SHP77 (cell line): ENCODE measurements around the gene RFLNA.

Experiments
- DNase-seq, 2 experiments: peaks; one replicate each; lab custom pipeline; 2025; lab: John Stamatoyannopoulos, UW

RFLNA gene

DNA sequence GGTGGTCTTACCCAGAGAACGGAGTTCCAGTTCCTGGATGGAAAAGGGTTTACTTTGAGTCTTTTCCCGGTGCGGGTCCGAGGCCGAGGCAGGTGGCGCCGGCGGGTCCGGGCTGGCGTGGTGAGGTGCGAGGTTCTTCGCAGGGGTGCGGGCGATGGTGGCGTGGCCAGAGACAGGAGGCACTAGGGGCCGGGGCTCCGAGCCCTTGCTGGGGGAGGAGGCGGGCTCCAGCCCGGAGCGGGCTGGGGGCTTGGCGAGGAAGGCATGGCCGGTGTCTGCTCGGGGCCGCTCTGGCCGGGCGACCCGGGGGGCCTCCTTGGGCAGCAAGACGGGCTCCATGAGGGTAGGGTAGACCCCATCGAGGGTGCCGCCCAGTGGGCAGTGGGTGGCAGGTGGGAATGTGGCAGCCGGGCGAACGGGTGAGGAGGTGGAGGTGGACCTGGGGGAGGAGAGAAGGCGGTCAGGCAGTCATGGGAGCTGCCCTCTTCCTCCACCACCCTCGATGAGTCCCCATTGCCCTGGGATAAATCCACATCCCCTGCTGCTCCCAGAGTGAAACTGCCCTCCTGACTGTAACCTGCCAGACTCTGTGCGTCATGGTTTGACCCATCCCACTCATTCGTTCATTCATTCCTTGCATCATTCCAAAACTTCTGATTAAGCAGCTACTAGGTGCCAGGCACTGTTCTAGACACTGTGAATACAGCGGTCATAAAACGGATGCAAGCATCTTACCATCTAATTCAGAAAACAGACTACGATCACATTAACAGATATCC lies 42.0 kb downstream of the RFLNA start:
- no peak for DNase-seq

DNA sequence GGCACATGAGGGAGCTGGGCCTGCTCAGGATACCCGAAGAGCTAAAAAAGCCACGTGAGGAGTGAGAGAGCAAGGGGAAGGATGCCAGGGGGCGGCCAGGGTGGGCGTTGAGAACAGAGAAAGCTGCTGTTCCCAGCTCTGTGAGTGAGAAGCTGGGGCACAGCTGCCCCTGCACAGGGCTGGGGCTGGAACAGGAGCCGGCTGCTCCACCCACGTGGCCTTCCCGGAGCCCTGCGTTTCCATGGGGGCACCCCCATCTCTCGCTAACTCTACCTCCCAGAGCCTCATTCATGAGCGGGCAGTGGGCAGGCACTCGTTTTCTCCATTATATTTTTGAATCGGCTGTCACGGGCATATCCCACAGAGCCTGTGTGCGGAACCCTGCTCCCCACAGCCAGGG lies 42.7 kb downstream of the RFLNA start:
- DNase-seq, result no peak

DNA sequence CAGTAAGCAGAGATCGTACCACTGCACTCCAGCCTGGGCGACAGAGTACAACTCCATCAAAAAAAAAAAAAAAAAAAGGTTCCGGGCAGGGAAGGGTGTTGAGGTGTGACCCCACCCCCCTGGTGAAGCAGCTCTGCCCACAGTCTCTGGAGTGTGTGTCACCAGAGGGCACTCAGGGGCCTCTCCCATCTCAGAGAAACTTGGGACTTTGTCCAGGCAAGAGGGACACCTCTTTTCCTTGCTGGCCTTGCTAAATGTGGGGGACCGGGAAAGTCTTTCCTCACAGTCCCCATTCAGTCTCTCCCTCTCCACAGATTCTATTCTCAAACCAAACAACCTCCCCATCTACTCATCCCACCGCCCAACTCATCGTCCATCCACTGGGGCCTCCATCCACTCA lies 43.6 kb downstream of the RFLNA start:
- DNase-seq, result no peak

DNA sequence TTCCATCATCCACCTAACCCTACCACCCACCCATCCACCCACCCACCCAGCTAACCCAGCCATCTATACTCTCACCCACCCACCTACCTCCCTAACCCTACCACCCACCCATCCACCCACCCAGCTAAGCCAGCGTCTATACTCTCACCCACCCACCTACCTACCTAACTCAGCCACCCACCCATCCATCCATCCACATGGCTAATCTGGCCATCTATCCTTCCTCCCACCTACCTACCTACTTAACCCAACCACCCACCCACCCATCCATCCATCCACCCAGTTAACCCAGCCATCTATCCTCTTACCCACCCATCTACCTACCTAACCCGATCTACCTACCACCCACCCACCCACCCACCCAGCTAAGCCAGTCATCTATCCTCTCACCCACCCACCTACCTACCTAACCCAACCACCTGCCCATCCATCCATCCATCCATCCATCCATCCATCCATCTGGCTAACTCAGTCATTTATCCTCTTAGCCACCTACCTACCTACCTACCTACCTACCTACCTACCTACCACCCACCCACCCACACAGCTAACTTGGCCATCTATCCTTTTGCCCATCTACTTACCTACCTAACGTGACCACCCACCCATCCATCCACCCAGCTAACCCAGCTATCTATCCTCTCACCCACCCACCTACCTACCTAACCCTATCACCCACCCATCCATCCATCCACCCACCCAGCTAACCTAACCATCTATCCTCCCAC lies 44.1 kb downstream of the RFLNA start:
- no peak for DNase-seq

DNA sequence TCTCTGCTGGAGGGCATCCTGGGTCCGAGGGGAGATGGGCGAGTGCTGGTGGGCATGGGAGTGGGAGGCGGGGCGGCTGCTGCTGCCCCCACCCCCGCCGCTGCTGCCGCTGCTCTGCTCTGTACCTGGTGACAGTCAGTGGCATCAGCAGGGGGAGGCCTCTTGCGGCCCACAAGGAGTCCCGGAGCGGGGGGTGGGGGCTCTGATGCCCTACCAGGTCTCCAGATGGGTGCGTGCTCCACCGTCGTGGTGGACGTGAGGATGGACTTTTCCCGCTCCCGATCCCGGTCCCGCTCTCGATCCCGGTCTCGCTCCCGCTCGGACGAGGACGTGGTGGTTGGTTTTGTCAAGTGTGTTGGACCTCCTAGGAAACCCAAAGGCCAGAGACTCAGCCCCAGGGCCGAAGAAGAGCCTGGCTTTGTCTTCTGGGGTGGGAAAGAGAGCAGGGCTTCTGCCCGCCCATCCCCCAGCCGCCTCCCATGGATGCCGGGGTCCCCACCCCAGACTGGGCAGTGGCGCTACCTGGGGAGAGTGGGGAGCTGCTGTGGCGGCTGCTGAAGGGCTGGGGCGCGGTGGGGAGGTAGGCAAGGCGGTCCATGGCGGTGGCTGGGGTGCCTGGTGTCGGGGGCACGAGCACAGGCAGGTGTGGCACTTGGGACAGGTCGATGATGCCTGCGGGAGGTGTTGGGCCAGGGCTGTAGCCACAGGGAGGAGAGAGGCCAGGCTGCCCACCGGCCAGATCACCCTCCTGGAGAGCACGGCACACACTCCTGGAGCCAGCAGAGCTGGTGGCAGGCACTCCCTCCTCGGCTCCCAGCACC lies 45.4 kb downstream of the RFLNA start:
- DNase-seq, result no peak

DNA sequence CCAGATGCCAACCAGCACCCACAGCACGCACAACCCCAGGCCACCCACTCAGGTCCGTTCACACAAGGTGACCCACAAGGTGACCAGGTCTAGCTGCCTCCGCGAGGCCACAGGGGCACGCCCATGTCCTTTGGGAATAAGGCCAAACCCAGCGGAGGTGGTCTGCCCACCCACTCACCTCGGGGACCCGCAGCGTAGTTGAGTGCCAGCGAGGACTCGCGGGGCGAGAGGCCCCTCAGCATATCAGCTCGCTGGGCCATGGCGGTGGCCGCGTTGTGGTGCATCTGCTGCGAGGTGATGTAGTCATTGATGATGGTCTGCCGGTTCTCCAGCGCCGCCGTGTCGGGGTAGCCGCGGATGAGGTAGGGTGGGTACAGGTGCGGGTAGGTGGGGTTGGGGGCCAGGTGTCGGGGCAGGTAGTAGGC lies 46.8 kb downstream of the RFLNA start:
- no peak for DNase-seq

DNA sequence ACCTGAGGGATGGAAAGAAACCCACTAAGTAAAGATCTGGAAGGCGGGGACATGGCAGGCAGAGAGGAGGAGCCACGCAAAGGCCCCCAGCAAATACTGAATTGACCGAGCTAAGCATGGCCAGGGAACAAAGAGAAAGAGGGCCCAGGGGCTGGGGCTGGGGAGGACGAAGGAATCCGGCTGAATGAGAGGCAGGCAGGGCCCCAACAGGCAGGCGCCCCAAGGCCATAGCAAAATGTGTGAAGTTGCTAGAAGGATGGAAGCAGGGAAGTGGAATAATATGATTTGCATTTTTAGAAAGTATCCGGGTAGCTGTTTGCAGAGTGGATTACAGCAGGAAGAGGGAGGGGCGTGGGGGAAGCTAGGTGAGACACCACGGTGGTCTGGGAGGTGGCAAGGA lies 49.1 kb downstream of the RFLNA start:
- DNase-seq, result no peak

DNA sequence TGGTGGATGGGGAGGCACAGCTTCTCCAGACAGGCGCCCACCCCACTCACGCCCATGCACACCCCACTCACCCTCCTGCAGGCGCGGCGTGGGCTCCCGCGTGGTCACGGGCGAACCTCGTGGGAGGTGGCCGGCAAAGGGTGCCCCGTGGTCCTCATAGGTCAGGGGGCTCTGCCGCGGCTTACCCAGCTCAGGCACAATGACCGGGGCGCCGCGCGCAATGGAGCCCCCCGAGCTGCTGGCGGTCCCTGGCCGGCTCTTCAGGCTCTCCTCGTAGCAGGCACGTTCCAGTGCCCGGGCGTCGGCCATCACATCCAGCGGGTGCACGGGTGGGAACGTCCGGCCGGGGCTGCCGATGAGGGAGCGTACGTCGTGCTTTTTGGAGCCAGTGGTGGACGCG lies 49.6 kb downstream of the RFLNA start:
- DNase-seq, result no peak

DNA sequence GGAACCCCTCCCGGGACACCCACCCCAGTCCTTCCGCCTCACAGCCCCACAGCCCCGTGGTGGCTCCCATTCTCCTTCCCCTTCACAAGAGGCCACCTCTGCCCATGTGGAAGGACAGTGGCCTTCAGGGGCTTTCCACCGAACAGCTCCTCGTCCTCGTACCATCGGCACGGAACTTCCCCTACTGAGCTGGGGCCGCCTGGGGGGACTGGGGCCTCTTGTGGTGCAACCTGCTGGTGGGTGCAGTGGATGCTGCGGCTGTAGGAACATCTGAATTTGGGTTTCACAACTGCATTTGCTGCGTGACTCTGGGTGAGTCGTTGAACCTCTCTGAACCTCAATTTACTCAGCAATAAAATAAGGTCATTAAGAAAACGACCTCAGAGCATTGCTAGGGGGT lies 50.9 kb downstream of the RFLNA start:
- no peak for DNase-seq

DNA sequence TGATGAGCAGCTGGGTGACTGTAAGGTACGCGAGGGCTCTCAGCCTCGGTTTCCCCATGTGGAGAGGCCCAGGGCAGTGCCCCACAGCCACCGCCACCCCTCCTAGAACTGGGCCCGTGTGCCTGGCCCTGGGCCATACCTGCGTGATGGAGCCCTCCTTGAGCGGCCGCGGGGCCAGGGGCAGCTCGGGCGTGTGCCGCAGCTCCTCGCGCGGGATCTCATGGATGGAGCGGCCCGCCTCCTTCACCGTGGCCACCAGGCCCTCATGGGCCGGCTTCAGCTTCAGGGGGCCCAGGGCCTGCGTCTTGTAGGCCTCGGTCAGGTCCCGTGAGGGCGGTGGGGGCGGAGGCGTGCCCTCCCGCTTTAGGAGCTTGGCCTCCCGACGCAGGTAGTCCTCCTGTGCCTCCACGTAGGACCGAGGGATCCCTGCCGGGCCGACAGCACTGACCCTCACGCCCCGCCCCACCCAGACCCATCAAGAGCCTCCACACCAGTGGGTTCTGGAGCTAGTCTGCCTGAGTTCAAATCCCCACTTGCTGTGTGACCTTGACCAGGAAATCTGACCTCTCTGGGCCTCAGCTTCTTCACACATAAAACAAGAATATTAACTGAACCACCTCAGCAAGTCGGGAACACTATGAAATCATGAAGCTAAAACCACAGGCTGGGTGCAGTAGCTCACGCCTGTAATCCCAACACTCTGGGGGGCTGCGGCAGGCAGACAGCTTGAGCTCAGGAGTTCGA lies 51.7 kb downstream of the RFLNA start:
- DNase-seq, result no peak

DNA sequence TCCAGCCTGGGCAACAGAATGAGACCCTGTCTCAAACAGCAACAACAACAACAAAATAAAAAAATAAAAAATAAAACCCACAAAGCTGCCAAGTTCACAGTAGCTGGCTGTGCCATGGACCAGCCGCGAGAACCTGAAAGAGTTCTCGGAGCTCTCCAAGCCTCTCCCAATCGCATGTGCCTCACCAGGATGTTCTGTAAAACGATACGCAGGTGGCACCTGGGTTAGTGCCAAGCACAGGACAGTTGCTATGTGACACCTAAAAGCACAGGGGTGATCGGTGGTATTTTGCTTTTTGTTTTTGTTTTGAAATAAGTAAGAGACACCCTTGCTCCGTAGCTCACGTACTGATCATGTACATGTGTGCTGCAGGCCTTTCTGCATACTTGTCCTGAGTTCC lies 52.4 kb downstream of the RFLNA start:
- DNase-seq, result no peak

DNA sequence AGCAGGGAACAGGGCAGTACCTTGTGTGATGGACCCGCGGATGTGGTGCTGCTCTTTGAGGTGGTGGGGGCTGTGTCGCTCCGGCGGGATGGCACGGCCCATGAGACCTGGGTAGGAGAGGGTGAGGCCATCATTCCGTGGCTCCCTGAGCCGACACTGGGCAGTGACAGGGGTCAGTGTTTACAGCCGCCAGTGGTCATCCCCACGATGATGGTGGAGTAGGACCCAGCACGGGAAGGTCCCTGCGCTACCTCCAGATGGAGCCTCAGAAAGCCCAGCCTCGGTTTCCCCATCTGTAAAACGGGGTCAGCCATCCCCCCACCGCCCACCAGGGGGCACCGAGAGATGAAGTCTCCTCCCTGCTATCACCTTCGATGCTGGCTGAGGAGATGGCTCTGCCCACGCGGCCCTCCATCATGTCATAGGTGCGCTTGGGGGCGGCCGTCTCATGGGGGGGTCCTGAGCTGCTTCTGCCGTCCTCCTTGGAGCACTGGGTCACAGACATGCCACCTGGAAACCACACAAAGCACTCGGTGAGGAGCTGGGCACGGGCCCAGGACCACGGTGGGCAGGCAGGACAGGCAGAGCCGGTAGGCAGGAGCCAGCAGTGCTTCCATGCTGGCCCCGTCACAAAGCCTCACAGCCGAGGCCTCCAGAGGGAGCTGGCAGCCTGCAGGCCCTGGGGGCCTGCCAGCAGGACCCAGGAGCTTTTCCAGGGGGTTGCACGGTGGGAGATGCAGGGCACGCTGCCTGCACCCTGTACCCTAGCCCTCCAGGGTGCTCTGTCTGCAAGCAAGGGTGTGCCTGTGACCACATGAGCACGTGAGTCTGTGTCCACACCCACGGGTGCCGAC lies 53.1 kb downstream of the RFLNA start:
- DNase-seq, result no peak

DNA sequence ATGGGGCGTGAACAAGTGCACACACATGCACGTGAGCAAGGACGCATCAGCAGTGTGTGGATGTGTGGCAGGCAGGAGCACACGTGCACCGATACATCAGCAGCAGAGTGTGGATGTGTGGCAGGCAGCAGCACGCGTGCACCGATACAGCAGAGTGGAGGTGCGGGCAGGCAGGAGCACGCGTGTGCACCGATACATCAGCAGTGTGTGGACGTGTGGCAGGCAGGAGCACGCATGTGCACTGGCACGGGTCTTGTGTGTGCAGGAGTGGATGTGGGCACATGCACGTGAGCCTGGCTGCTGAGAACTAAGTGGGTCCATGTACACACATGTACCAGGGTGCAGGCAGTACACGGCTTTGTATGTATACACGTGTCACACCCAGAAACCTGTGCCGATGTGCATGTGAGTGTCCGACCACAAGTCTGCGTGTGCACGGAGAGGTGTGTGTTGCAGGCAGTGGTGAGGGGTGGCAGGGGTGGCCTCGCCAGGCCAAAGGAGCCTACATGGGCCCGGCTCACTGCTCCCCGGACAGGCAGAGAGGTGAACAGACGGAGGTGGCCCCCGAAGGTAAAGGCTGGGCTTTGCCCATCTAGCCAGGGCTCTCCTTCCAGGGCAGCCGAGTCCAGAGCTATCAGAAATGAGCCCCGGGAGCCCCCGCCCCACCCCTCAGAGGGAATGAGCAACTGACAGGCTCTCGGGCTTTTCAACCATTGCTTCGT lies 53.9 kb downstream of the RFLNA start:
- DNase-seq, result no peak

DNA sequence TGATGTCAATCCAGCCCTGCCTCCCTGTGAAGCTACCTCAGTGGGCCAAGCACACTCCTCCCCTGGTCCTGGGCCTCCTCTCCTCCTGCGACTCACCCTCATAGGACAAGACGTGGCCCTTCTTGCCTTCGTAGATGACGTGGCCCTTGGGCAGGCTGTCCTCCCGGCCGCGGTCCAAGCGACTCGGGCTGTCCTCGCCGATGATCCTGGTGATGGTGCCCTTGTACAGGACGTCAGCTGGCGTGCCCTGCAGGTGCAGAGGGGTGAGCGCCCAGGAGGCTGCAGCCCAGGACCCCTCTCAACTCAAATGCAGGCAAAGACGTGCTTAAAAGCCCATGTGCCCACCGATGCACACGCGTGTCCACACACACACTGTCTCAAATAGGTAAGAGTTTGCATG lies 55.6 kb downstream of the RFLNA start:
- no peak for DNase-seq

DNA sequence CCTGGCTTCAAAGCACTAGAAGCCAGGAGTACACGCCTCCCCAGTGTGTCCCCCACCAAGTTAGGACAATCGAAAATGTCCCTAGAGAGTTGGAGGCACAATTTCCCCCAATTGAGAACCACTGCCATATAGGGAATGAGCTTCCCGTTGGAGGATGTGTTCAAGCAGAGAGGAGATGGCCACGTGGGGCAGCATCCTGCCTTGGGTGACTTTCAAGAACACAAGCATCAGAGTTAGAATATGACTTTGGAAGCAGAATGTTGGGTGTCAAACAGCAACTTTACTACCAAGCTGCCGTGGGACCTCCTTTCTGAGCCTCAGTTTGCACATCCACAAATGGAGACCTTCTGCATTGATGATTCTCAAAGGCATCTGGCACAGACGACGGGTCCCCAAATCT lies 56.5 kb downstream of the RFLNA start:
- DNase-seq, result no peak

DNA sequence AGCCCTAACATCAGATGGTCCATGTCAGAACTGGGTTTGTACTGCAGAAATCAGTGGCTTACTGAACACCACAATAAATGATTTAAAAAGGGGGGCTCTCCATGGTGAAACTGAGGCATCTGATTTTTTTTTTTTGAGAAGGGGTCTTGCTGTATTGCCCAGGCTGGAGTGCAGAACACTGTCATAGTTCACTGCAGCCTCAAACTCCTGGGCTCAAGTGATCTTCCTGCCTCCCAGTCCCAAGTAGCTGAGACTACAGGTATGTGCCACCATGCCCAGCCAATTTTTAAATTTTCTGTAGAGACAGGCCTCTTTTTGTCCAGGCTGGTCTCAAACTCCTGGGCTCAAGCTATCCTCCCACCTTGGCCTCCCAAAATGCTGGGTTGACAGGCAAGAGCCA lies 57.4 kb downstream of the RFLNA start:
- no peak for DNase-seq

DNA sequence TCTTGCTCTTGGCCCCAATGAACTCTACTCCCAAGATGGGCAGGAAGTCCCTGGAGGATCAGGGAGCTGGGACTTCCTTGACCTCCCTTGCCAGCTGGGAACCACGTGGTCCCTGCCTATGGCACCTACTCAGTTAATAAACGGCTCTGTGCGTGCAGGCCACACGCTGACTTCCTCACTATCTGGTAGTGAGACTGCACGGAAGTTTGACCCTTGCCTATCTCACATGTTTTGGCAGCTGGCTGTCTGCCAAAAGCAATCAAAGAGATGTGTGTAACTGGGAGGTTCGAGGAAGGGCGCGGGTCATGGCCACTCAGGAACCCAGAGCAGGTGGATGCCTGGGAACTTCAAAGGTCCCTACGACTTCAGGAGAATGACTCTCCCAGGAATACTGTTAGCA lies 57.9 kb downstream of the RFLNA start:
- DNase-seq, result peak in 1 of 2 experiments; percentile 7

DNA sequence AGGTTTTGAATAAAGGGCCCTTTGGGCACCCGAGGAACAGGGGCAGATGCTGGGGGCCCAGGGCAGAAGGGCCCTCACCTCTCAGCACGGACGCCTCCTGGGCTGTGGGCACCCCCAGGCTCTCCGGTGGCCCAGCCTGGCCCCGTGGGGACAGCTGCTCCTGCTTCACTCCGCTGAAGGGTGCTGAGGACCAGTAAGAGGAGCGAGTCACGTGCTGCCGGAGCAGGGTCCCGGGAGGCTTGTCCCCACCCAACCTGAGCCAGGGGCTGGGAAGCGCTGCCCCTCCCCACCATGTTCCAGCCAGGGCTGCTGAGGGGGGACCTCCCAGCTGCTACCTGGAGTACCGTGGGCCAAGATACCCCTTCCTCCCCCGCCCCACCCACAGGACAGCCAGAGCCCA lies 59.5 kb downstream of the RFLNA start:
- no peak for DNase-seq

DNA sequence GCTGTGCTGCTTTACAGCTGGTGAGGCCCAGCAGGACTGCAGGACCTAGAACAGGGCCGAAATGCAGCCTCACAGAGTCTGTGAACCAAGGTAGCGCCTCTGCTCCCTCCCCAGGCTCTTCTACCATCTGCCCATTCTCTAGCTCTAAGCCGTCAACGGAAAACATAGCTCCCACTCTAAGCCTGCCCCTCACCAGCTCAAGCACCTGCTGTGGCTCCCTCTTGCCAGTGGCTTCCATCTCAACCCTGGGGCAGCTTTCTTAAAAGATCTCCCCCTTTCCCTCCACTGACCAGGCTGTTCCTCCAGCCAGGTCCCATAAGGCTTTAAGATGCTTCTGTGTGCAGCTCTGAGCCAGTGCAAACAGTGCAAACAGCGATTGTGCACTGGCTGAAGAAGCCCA lies 61.3 kb downstream of the RFLNA start:
- no peak for DNase-seq

DNA sequence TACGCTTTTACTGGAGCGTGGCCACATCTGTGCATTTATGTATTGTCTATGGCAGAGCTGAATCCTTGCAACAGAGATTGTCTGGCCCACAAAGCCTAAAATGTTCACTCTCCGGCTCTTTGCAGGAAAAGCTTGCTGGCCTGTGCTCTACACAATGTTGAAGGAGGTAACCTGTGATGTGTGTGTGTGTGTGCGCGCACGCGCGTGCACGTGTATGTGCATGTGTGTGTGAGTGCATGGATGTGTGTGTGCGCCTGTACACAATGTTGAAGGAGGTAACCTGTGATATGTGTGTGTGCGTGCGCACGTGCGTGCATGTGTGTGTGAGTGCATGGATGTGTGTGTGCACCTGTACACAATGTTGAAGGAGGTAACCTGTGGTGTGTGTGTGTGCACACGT lies 62.7 kb downstream of the RFLNA start:
- no peak for DNase-seq

DNA sequence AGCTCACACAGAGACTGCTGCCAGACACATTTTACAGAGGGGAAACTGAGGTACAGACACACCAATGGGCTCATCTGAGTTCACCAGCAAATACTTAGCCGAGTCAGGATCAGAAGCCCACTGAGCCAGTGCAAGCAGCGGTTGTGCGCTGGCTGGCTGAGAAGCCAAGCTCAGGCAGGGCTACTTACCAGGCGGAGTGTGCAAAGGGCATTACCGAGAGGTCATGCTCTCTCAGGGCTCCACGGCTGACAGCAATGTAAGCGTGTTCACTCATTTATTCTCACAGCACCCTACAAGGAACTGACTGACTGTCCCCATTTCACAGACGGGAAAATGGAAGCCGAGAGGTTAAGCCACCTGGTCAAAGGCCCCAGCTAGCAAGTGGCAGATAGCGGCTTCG lies 63.7 kb downstream of the RFLNA start:
- DNase-seq, result no peak
